ENCODE data around the gene CAPZB.

DNA sequence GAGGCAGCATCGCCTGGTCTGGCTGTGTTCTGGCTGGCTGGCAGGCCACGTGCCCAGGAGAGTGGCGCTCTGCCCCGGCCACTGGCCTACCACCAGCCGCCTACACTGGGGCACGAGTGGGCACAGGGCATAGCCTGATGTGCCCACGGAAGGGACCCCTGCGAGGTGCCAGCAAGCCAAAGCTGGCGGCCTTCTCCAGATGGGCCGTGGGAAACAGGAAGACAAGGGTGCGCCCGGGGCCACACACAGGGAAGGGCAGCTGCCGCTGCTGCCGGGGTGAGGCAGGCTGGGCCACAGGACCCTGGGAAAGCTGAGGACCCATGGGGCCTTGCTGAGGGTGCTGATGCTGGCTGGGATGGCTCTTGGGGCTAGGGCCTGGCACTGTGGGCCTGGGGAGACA is 132.5 kb downstream of the CAPZB start:
- TF ChIP-seq, protein P1, sequence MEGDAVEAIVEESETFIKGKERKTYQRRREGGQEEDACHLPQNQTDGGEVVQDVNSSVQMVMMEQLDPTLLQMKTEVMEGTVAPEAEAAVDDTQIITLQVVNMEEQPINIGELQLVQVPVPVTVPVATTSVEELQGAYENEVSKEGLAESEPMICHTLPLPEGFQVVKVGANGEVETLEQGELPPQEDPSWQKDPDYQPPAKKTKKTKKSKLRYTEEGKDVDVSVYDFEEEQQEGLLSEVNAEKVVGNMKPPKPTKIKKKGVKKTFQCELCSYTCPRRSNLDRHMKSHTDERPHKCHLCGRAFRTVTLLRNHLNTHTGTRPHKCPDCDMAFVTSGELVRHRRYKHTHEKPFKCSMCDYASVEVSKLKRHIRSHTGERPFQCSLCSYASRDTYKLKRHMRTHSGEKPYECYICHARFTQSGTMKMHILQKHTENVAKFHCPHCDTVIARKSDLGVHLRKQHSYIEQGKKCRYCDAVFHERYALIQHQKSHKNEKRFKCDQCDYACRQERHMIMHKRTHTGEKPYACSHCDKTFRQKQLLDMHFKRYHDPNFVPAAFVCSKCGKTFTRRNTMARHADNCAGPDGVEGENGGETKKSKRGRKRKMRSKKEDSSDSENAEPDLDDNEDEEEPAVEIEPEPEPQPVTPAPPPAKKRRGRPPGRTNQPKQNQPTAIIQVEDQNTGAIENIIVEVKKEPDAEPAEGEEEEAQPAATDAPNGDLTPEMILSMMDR (IDR thresholded peaks at IDR 0.05; ENCODE audit: low read length): no peak
- no peak for TF ChIP-seq EZH2 (IDR thresholded peaks at IDR 0.05; ENCODE audit: borderline replicate concordance, low read length)

Measured in OCI-LY1 (cell line).